Activated naive CD4-positive, alpha-beta T cell treated with Interleukin-2 at 50 U/mL for 16 hours (primary cell): Measurements from ENCODE around the gene IP6K1.

Experiments
- DNase-seq: peaks from one replicate; pipeline ENCODE4 v3.0.0-alpha.2; 2020

The IP6K1 gene

DNA sequence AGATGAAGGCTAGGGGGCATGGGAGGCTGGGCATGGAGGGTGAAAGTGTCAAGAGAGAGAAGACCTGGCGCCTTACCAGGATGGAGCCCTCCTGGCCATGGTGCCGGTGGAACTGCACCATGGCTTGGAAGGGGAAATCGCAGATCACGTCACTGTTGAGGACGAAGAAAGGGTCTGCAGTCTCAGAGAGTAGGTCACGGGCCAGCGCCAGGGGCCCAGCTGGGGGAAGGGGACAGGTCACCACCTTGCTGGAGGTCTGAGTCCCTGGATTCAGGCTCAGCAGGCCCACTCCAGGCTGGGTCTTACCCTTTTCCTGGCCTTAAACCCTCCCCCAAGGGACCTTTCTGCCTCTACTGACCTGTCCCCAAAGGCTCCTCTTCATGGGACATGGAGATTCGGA is 63.4 kb downstream of the IP6K1 start:
- DNase-seq = no peak

DNA sequence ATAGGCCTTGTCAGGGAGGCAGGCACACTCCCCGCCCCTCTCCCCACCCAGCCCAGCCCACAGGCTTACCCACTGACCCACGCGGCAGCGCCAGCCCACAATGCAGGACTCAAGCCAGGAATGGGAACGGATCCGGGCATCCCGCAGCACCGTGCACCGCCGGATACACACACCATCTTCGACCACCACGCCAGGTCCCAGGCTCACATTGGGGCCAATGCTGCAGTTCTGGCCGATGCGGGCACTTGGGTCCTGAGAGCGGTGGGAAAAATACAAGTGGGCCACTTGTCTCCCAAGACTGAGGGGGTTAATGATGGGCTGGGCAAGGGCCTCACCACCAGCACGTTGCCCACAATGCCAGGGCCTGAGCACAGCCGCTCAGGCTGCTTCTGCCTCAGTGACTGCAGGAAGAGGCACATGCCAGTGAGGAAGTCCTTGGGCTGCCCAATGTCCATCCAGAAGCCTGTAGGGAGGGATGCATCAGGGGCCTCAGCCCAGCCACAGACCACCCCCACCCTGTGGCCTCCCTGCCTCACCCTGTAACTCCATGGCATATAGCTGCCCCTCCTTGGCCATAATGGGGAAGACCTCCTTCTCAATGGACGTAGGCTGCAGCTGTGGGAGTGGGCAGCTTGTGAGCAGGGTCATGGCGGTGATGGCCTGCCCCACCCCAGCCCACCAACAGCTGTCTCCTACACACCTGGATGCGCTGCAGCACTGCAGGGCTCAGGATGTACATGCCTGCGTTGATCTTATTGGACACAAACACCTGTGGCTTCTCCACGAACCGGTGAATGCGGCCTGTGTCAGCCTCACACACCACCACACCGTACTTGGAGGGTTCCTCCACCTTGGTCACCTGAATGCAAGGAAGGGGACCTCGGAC is 64.2 kb downstream of the IP6K1 start:
- no peak for DNase-seq

DNA sequence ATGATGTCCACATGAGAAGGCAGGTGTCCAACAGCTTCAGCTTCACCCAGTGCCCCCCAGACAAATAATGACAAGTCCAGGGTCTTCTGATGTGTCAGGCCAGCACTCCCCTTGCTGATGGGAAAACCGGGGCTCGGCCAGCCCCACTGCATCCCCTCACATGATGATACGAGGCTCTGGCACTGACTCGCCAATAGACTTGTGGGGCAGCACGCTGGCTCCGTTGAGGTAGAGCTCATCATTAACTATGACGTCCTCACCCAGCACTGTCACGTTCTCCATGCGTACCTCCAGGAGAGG is 64.8 kb downstream of the IP6K1 start:
- no peak for DNase-seq

DNA sequence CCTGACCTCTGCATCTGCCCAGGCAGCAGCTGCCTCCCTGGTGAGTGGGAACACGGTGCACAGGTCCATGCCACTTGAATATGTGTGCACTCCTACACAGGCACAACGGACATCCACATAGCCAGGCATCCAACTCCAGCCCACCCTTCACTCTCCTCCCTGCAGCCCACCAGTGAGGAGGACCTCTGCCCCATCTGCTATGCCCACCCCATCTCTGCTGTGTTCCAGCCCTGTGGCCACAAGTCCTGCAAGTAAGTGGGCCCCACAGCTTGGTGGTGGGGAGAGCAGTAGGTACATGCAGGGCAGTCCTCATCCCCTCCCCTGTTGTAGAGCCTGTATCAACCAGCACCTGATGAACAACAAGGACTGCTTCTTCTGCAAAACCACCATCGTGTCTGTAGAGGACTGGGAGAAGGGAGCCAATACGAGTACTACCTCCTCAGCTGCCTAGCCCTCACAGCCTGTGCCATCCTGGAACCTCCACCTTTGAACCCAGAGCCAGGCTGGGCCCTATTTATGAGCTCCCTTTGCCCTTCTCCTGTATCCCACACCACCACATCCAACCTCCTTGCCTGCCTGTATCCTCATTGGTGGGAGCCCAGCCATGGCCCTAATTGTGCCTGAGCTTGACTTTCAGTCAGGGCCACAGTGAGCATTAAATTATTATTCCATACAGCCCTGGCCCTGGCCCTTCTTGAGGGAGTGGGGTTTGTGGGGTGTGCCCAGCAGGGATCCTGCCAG is 65.3 kb downstream of the IP6K1 start:
- DNase-seq = no peak

DNA sequence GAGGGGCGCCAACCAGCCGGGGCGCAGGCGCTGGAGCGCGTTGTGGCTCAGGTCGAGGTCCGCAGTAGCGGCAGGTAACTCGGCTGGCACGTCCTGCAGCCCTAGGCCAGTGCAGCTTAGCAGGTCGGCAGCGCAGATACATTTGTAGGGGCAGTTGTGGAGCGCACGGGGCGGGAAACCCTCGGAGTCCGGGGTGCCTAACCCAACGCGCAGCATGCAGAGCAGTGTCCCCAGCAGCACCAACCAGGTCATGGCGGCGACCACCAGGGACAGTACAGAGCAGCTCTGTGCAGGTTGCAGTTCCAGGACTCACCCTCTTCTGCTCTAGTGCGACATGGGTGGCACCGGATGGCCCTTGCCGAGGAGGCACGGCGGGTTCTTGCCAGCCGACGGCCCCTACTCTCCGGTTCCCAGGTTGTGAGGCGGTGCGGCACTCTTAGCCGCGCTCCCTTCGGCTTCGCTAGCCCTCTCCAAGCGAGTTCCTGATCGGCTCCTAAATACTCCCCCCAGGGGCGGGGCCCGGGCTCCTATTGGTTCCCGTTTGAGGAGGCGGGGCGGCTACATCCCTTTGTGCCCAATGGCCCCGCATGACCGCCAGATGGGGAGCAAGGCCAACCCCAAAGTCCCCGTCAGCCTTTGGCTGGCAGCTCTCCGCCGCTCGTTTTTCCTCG is 67.0 kb downstream of the IP6K1 start, which contains the start of gene AMIGO3:
Gene AMIGO3, minus strand, starts transcription at position 471 of the 671 bp plus-strand sequence. Its CDS starts 219 bp downstream, at position 252.
- DNase-seq = peak; percentile 91

DNA sequence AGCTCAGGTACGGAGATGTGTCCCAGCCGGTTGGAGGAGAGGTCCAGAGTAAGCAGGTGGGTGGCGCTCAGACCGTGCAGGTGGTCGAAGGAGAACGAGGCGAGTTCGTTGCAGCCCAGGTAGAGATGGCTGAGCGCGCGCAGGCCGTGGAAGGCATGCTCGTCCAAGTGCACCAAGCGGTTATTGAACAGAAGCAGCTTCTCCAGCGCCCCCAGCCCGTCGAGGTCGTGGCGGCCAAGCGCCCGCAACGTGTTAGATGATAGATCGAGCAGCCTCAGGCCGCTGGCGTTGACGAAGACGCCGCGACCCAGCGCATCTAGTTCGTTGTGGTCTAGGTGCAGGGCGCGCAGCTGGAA is 67.5 kb downstream of the IP6K1 start:
- DNase-seq = no peak

DNA sequence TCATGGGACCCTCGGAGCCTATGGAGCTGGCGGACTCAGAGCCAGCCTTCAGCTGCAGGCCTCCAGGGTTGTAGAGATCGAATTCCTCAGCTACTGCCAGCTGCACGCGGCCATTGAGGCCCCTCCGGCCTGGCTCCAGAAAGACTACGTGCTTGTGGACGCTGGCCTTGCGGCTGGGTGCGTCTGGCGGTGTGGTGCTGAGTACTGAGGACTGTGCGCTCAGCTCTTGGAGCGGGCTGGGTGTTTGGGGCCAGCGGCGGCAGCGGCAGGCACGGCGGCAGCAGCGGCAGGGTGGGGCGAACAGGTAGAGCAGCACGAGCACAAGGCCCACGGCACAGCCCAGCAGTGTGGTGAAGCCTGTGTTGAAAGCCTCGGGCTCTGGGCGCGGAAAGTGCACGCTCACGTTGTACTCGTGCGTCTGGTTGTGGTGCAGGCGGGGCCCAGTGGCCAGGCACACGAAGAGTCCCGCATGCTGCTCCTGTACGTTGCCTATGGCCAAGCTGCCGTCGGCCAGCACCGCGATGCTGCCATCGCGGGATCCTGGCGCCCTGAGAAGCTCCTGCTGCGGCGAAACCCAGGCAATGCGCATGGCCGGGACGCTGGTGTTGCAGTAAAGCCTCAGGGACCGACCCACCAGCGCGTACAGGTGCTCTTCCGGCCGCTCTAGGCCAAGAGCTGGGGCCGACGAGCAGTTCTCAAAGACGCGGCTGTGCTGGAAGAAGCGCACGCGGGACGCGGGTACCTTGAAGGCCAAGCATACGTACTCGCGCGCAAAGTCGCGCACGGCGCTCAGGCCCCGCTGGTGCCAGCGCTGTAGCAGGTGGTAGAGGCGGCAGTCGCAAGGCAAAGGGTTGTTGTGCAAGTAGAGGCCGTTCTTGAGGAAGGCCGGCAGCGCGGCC is 68.1 kb downstream of the IP6K1 start:
- DNase-seq = no peak

DNA sequence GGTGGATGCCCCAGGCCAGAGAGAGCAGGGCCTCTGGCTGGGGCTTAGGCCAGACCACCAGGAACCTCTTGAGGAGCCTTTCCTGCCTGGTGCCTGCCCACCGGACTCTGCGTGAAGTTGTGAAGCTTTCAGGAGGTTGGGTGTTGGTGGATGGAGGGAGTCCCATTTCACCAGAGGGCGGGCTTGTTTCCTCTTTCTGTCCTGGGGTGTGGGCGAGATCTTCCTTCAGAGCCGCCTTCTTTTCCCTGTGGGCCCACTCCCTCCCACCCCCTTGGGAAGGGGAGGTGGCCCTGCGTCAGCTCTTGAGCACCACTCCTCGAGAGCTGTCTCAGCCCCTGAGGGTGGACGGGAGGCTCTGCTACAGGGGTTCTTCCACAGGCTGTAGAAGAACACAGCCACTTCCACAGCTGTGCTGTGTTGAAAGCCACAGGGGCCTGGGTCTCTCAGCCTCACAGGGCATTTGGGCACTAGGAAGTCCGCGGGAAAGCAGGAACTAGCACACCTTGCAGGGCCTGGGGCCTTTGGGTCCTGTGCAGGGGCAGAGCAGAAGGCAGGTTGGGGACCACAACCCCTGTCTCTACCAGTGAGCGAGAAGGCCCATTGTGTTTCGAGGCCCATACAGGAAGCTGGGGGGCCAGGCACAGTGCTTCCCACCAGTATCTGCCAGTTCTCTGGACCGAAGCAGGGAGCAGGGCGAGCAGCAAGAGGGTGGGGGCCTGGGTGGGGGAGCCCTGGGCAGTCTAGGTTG is 69.0 kb downstream of the IP6K1 start:
- no peak for DNase-seq

DNA sequence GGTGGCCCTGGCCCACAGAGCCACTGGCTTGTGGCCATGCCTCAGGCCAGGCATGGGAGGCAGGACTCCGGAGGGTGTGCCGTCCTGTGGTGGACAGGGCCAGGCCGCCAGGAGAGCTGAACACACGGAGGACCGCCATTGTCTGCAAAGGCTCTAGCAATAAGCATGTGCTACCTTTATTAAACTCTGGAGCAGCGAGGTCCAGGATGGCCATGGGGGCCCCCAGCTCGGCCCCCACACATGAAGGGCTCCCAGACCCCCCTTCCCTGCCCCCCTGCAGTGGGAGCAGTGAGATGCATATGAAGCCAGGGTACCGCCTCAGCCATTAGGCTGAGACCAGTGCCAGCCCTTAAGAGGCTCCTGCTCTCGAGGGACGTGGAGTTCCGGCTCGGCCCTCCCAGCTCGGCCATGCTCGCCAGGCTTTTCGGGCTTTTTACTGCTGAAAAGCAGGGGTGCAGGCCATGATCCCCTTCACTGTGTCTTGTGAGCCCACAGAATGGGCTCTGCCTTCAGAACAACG is 69.6 kb downstream of the IP6K1 start:
- no peak for DNase-seq

DNA sequence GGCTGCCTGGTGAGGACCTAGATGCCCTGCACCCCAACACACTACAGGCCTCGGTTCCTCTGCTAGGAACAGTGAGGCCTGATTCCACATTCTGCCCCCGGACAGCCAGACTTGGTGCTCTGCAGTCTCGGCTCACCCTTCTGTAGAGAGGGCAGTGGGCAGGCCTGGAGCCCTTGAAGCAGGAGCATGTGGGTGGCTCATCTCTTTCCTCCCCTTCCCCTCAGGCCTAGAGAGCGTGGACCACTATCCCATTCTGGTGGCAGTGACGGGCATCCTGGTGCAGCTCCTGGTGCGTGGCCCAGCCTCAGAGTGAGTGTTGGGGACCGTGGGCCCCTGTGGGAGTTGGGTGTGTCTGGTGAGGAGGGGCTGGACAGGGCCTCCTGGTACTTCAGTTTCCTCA is 70.2 kb downstream of the IP6K1 start:
- no peak for DNase-seq

DNA sequence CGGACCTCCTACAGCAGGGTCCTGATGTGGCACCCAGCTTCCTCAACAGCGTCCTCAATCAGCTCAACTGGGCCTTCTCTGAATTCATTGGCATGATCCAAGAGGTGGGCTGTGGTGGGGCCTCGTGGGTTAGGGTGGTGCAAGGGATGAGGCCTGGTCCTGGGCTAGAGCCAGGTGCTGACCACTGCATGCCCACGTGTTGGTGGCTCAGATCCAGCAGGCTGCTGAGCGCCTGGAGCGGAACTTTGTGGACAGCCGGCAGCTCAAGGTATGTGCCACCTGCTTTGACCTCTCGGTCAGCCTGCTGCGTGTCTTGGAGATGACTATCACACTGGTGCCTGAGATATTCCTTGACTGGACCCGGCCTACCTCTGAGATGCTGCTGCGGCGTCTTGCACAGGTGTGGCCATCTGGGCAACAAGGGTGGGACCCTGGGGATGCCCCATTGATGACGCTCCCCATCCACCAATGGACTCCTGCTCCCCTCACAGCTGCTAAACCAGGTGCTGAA is 70.7 kb downstream of the IP6K1 start:
- no peak for DNase-seq

DNA sequence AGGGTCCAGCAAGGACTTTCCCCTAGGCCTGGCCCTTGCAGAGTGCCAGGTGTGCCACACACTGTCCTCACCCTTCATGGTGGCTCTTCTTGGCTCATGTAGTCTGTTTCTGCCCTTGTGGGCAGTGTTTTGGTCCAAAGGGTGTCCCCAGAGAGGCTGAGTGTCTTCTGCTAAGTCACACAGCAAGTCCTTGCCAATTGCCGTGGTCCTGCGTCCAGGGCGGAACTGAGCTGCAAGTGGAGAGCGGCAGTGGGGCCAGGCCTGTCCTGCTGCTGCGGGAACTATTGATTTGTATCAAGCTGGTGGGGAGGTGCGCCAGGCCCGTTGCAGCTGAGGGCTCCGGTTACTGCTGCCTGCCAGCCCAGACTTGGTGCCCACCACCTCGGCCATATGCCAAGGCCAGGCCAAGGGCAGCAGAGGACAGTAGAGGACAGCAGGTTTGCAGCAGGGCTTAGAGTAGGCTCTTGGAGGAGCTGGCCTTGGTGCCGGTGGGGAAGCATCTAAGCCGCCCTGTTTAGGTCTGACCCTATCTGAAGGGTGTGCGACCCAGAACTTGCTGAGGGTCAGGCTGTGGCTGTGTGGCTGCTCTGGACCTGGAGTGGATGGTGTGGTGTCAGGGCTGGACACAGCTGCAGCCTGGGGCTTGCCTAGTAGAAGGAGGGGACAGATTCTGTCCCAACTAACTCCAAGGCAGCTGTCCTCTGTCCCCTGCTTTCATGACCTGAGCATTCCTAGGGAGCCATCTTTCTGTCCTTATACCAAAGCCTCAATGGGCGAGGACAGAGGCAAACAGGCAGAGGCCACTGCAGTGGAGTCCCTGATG is 71.4 kb downstream of the IP6K1 start:
- no peak for DNase-seq

DNA sequence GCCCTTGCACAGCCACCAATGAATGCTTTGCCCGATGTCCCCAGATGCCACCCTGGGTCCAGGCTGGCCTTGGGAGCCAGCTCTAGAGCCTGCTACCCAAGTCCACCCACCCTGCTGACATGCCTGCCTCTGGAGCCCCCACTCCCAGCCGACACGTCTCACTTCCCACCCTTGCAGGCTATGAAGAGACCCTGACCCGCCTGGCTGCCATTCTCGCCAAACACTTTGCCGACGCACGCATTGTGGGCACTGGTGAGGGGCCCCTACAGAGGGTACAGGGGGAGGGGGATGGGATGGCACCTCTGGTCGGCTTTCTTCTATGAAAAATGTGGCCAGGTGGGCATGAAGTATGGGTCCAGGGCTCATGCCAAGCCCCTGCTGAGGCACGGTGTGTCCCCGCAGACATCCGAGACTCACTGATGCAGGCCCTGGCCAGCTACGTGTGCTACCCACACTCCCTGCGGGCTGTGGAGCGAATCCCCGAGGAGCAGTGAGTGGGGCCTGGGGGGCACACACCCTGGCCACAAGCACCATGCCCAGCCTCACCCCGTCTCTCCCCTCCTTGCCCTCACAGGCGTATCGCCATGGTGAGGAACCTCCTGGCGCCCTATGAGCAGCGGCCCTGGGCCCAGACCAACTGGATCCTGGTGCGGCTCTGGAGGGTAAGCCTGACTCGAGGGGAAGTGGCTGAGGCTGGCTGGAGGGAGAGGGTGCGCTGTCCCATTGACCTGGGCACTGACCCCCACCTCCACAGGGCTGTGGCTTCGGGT is 72.8 kb downstream of the IP6K1 start:
- DNase-seq = no peak

DNA sequence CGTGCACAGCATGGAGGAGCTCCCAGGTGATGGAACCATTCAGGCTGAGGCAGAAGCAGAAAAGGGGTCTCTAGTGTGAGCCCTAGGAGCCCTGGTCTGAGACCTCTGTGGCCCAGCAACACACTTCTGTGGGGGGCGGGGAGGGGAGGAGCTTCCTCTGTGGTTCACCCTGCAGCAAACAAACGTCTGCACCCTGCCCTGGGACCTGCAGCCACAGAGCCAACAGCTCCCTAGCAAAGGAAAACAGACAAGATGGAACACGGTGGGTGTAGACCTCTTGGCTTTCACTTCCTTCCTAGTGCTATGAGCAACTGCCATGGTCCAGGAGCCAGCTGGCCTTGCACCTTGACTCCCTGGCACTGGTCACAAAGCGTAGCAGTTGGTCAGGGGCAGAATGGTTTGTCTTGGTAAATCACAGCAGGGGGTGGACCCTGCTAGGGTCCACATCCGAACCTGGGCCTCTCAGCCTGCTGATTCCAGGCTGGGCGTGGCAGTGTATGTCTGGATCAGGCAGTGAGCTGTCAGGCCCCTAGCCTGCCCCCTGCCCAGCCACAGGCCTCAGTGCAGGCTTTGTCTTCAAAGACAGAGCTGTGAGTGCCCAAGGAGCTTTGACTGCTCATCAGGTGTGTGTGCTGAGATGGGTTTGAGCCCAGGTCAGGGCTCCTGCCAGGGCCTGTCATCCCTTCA is 73.6 kb downstream of the IP6K1 start:
- no peak for DNase-seq

DNA sequence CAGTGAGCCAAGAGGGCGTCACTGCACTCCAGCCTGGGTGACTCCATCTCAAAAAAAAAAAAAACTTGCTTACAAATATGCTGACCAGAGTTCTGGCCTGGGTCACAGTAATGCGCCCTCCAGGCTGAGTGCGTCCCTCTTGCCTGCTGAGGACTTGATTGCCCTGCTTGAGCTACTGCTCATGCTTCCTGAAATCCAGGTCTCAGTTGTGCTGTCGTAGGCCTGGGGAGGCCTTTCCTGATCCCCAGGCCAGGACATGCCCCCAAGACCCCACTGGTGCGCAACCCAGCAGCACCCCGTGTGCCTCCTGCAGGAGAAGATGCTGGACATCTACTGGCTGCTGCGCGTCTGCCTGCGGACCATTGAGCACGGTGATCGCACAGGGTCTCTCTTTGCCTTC is 74.2 kb downstream of the IP6K1 start:
- DNase-seq = no peak

DNA sequence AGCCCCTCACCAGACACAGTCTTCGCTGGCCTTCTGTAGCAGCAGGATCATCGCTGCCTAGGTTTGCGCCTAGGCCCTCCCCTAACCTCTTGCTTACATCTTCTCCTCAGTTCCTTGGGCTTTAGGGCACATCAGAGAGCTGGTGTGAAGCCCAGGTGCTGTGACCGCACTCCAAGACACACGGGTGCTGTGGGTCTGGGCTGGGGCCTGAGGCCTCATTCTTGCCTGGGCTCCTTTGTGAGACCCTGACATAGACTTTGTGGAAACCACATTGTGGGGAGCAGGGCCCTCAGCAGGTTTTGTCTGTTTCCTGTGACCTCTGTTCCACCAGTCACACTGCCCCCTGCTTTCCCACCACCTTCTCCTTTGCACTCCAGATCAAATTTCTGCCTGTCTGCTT is 74.9 kb downstream of the IP6K1 start:
- DNase-seq = no peak

DNA sequence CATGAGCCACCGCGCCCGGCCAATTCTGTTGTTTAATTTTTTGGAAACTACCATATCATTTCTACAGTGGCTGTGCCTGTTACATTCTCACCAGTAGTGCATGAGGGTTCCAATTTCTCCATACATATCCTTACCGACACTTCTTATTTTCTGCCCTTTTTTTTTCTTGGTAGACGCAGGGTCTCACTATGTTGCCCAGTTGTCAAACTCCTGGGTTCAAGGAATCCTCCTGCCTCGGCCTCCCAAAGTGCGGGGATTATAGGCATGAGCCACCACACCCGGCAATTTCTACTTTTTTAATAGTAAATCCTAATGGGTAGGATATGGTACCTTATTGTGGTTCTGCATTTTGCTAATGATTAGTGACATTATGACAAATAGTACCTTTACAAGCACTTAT is 76.5 kb downstream of the IP6K1 start:
- no peak for DNase-seq

DNA sequence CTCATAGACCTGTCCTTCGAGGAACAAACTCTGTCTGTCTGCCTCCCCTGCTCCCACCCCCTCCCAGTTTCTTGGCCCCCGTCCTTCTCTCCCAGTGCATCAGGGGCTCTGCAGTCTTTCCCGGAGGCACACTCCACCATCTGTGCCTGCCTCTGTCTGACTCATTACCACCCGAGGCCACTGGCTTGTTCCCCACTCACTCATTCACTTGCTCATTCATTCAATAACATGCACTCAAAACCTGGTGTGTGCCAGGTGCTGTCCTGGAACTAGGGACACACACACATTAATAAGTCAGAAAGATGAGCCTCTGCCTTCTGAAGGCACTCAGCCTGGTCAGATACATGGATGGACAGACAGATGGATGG is 79.2 kb downstream of the IP6K1 start:
- DNase-seq = no peak

DNA sequence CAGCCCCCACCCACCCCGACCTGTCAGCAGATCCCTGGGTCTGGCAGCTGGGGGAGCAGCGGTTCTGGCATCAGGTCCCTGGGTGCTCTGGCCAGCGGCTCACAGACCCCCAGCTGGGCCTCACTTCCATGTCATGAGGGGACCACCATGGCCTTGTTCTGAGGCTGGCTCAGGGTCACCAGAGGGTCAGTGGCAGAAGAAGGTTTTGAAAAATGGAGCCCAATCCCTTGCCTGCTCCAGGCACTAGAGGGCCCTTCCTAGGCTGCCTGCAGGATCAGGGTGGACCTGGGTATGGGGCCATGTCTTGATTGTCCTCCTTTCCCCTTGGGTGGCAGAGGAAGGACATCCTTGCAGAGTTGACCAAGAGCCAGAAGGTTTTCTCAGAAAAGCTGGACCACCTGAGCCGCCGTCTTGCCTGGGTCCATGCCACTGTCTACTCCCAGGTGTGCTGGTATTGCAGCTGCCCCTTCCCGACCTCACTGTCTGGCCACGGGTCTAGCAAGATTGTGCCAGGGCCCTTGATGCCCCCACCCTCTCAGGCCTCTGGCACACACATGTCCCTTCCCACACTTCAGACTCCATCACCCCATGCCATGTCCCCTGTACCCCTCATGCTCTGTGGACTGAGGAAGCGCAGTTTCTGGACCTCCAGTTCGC is 79.8 kb downstream of the IP6K1 start:
- DNase-seq = no peak
